ENCODE measurements around the gene ADAMTS6.

DNA sequence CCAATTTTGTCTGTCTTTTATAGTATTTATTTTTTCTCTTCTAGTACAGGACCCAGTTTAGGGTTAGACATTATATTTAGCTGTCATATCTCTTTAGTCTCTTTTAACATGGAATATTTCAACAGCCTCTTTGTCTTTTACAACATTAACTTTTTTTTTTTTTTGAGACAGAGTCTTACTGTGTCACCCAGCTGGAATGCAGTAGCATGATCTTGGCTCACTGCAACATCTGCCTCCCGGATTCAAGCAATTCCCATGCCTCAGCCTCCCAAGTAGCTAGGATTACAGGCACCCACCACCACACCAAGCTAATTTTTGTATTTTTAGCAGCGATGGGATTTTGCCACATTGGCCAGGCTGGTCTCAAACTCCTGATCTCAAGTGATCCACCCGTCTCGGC, 90.1 kb downstream of the ADAMTS6 start:
- TF ChIP-seq, protein P1, sequence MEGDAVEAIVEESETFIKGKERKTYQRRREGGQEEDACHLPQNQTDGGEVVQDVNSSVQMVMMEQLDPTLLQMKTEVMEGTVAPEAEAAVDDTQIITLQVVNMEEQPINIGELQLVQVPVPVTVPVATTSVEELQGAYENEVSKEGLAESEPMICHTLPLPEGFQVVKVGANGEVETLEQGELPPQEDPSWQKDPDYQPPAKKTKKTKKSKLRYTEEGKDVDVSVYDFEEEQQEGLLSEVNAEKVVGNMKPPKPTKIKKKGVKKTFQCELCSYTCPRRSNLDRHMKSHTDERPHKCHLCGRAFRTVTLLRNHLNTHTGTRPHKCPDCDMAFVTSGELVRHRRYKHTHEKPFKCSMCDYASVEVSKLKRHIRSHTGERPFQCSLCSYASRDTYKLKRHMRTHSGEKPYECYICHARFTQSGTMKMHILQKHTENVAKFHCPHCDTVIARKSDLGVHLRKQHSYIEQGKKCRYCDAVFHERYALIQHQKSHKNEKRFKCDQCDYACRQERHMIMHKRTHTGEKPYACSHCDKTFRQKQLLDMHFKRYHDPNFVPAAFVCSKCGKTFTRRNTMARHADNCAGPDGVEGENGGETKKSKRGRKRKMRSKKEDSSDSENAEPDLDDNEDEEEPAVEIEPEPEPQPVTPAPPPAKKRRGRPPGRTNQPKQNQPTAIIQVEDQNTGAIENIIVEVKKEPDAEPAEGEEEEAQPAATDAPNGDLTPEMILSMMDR (IDR thresholded peaks at IDR 0.05), result no peak
- no peak for TF ChIP-seq ZFX (IDR thresholded peaks at IDR 0.05; ENCODE audit: borderline replicate concordance)

All from 22Rv1 (cell line).